Stimulated activated CD8-positive, alpha-beta memory T cell treated with anti-CD3 and anti-CD28 coated beads, Interleukin-7, amount 100 ng/mL, for 1 hour (primary cell): ENCODE measurements around the gene MUC6.

Experiments
- DNase-seq, 2 donors: peaks; one replicate each; pipeline ENCODE4 v3.0.0-alpha.2; 2020; ENCODE audit warnings: low read depth in 2 of 2

MUC6 gene

GRCh38 chr11:1036303-1036923 lies at the start of gene MUC6:
Gene MUC6, minus strand, starts transcription at chr11:1036718. Its CDS starts 63 bp downstream, at chr11:1036655.
- DNase-seq, result no peak

- no peak for DNase-seq
These were observed 49.1 kb upstream of the MUC6 start for GRCh38 chr11:1085440-1086170.

GRCh38 chr11:1084561-1085439 lies 48.3 kb upstream of the MUC6 start:
- no peak for DNase-seq

GRCh38 chr11:1083621-1084551 lies 47.4 kb upstream of the MUC6 start:
- no peak for DNase-seq

- DNase-seq, result no peak
These were observed 46.5 kb upstream of the MUC6 start for GRCh38 chr11:1082728-1083620.

- DNase-seq, result no peak
These were observed 45.8 kb upstream of the MUC6 start for GRCh38 chr11:1082346-1082727.

- DNase-seq, result no peak
These were observed 45.2 kb upstream of the MUC6 start for GRCh38 chr11:1081601-1082311.

GRCh38 chr11:1078191-1078601 lies 41.7 kb upstream of the MUC6 start:
- DNase-seq, result no peak

GRCh38 chr11:1077417-1078119 lies 41.0 kb upstream of the MUC6 start:
- DNase-seq, result no peak

GRCh38 chr11:1077033-1077416 lies 40.5 kb upstream of the MUC6 start:
- no peak for DNase-seq

GRCh38 chr11:1076061-1076665 lies 39.6 kb upstream of the MUC6 start:
- no peak for DNase-seq

GRCh38 chr11:1075341-1075911 lies 38.9 kb upstream of the MUC6 start:
- DNase-seq, result no peak

- no peak for DNase-seq
These were observed 38.0 kb upstream of the MUC6 start, which contains the start of gene MUC2 for GRCh38 chr11:1074244-1075221. Gene MUC2, plus strand, starts transcription at chr11:1074874.

- no peak for DNase-seq
These were observed 37.3 kb upstream of the MUC6 start for GRCh38 chr11:1073851-1074243.

- no peak for DNase-seq
These were observed 36.8 kb upstream of the MUC6 start for GRCh38 chr11:1073261-1073724.

- no peak for DNase-seq
These were observed 36.3 kb upstream of the MUC6 start for GRCh38 chr11:1072821-1073231.
